A549 (cell line): ENCODE results near the gene ZC3H14. TPM values are rescaled to one million over a fixed set of nuclear protein-coding genes. Genes with fewer than 3 reads are reported as not detected.

Source experiments
- ATAC-seq, 2 experiments: fragments of 200-7000 bp in 1 of 2; fragments of >200 bp in 1 of 2; cut with Nextera tagmentation in 1 of 2; cut with Tn5 transposase in 1 of 2; 3 replicates each; pipeline versions ENCODE4 v1.8.0 to v1.9.1; 2018 to 2020; ENCODE audit warnings: mild to moderate bottlenecking in 1 of 2, moderate library complexity in 1 of 2
- CTCF ChIA-PET: fragments of 300-600 bp; sonication (Branson Sonifier 250); formaldehyde crosslinking; extraction: SDS; loops from one replicate; lab custom pipeline; 2021; ENCODE audit warnings: antibody characterized with exemption, inconsistent platforms; lab: Yijun Ruan, JAX
- POLR2A ChIA-PET: fragments of 350-600 bp; formaldehyde crosslinking; extraction: SDS; loops from one replicate; lab custom pipeline; 2021; ENCODE audit warnings: antibody characterized with exemption, inconsistent platforms; lab: Yijun Ruan, JAX
- DNase-seq, 2 experiments: peaks; one replicate each; pipeline versions ENCODE4 v3.0.0 to v3.0.0-alpha.2; 2011 to 2016; ENCODE audit warnings: low read depth in 1 of 2, low spot score in 1 of 2
- FAIRE-seq: peaks from 2 replicates; lab custom pipeline; 2011; peaks lifted over from hg19 to GRCh38; lab: Jason Lieb, UNC
- H3K27ac ChIP-seq, 2 experiments: fragments of >200 bp; sonication (Bioruptor Twin); formaldehyde crosslinking; 3 replicates each; pipeline ENCODE4 v1.5.1; 2016 to 2017
- H3K4me1 ChIP-seq: fragments of >200 bp; sonication (Bioruptor Twin); formaldehyde crosslinking; 3 replicates; pipeline ENCODE4 v1.6.1; 2016
- H3K4me2 ChIP-seq: fragments of >200 bp; sonication (Bioruptor Twin); formaldehyde crosslinking; 3 replicates; pipeline ENCODE4 v1.6.1; 2016
- H3K4me3 ChIP-seq: fragments of >200 bp; sonication (Bioruptor Twin); formaldehyde crosslinking; 3 replicates; pipeline ENCODE4 v1.5.1; 2016
- H3K9me3 ChIP-seq: fragments of >200 bp; sonication (Bioruptor Twin); formaldehyde crosslinking; 3 replicates; pipeline ENCODE4 v1.6.1; 2016
- ATOH8 ChIP-seq: fragments of 250-450 bp; sonication (Bioruptor Pico); IDR thresholded peaks from 2 replicates; pipeline ENCODE4 v1.5.0; 2020; ENCODE audit warnings: low read depth, mild to moderate bottlenecking, moderate library complexity
- CEBPB ChIP-seq, 2 experiments: fragments of >200 bp in 1 of 2; sonication (Bioruptor Twin) in 1 of 2; formaldehyde crosslinking in 1 of 2; IDR thresholded peaks; 2 replicates each; pipeline ENCODE4 v1.6.1; 2012 to 2016
- CHD2 ChIP-seq: fragments of 150-350 bp; IDR thresholded peaks from 2 replicates; pipeline ENCODE4 v1.6.1; 2014; ENCODE audit warnings: low read length; ENCODE audit not compliant: partially characterized antibody
- EHF ChIP-seq: fragments of 250-450 bp; sonication (Bioruptor Pico); IDR thresholded peaks from 2 replicates; pipeline ENCODE4 v1.5.0; 2020; ENCODE audit warnings: mild to moderate bottlenecking
- EHMT2 ChIP-seq: fragments of 200-600 bp; sonication (generic); IDR thresholded peaks from 2 replicates; pipeline ENCODE4 v1.6.1; 2016; ENCODE audit warnings: antibody characterized with exemption, low read depth, mild to moderate bottlenecking, moderate library complexity
- EP300 ChIP-seq, 2 experiments: fragments of >200 bp; sonication (Bioruptor Twin); formaldehyde crosslinking; IDR thresholded peaks; 2 replicates in 1 of 2; 3 replicates in 1 of 2; pipeline ENCODE4 v1.6.1; 2016 to 2017
- FOSL2 ChIP-seq, 2 experiments: fragments of 450-650 bp in 1 of 2; fragments of >200 bp in 1 of 2; sonication (Bioruptor Twin) in 1 of 2; formaldehyde crosslinking; IDR thresholded peaks; 2 replicates each; pipeline versions ENCODE4 v1.5.0 to v1.6.1; 2016 to 2020; ENCODE audit warnings: mild to moderate bottlenecking in 1 of 2, moderate library complexity in 1 of 2
- GATA3 ChIP-seq: IDR thresholded peaks from 2 replicates; pipeline ENCODE4 v1.6.1; 2012; ENCODE audit warnings: borderline replicate concordance
- HDAC2 ChIP-seq: fragments of 200-600 bp; sonication (generic); IDR thresholded peaks from 2 replicates; pipeline ENCODE4 v1.6.1; 2016
- HEYL ChIP-seq: fragments of 250-450 bp; sonication (Bioruptor Pico); IDR thresholded peaks from 2 replicates; pipeline ENCODE4 v1.8.0; 2021; ENCODE audit warnings: mild to moderate bottlenecking, moderate library complexity
- HOXB5 ChIP-seq: fragments of 250-450 bp; sonication (Bioruptor Pico); IDR thresholded peaks from 2 replicates; pipeline ENCODE4 v1.5.0; 2020; ENCODE audit warnings: mild to moderate bottlenecking, moderate library complexity
- JUN ChIP-seq, 2 experiments: fragments of >200 bp; sonication (Bioruptor Twin); formaldehyde crosslinking; IDR thresholded peaks; 2 replicates in 1 of 2; 3 replicates in 1 of 2; pipeline ENCODE4 v1.6.1; 2016 to 2017
- JUNB ChIP-seq: fragments of >200 bp; sonication (Bioruptor Twin); formaldehyde crosslinking; IDR thresholded peaks from 2 replicates; pipeline ENCODE4 v1.6.1; 2016
- KDM1A ChIP-seq: fragments of 200-600 bp; sonication (generic); IDR thresholded peaks from 2 replicates; pipeline ENCODE4 v1.6.1; 2016; ENCODE audit warnings: low read depth, mild to moderate bottlenecking
- KDM5A ChIP-seq: fragments of 200-600 bp; sonication (generic); IDR thresholded peaks from 2 replicates; pipeline ENCODE4 v1.6.1; 2016; ENCODE audit warnings: antibody characterized with exemption, mild to moderate bottlenecking
- MAFK ChIP-seq: fragments of 450-650 bp; IDR thresholded peaks from 2 replicates; pipeline ENCODE4 v1.6.1; 2014; ENCODE audit not compliant: partially characterized antibody
- MYC ChIP-seq: IDR thresholded peaks from 2 replicates; pipeline ENCODE4 v1.6.1; 2012; ENCODE audit warnings: mild to moderate bottlenecking, inconsistent platforms, low read length, improper control_type of control experiment, borderline replicate concordance
- NFE2L2 ChIP-seq: fragments of 150-350 bp; conservative IDR thresholded peaks from 2 replicates; pipeline ENCODE4 v1.6.1; 2014; ENCODE audit warnings: low read length
- NR3C1 ChIP-seq: fragments of >200 bp; sonication (Bioruptor Twin); formaldehyde crosslinking; IDR thresholded peaks from 3 replicates; pipeline ENCODE4 v1.6.1; 2017
- POLR2AphosphoS2 ChIP-seq: conservative IDR thresholded peaks from 2 replicates; pipeline ENCODE4 v1.6.1; 2012; ENCODE audit warnings: low read length, improper control_type of control experiment, inconsistent platforms
- RAD21 ChIP-seq, 2 experiments: fragments of >200 bp in 1 of 2; sonication (Bioruptor Twin) in 1 of 2; formaldehyde crosslinking in 1 of 2; IDR thresholded peaks in 1 of 2; conservative IDR thresholded peaks in 1 of 2; 2 replicates in 1 of 2; 3 replicates in 1 of 2; pipeline ENCODE4 v1.6.1; 2012 to 2018; ENCODE audit warnings: inconsistent platforms in 1 of 2
- RARB ChIP-seq: fragments of 250-450 bp; sonication (Bioruptor Pico); IDR thresholded peaks from 2 replicates; pipeline ENCODE4 v1.8.0; 2021; ENCODE audit warnings: mild to moderate bottlenecking, moderate library complexity
- RNF2 ChIP-seq: fragments of 200-600 bp; sonication (generic); IDR thresholded peaks from 2 replicates; pipeline ENCODE4 v1.6.1; 2016; ENCODE audit warnings: low read depth, mild to moderate bottlenecking, antibody characterized with exemption, moderate library complexity, borderline replicate concordance
- SMC3 ChIP-seq: fragments of >200 bp; sonication (Bioruptor Twin); formaldehyde crosslinking; IDR thresholded peaks from 3 replicates; pipeline ENCODE4 v1.6.1; 2018; ENCODE audit warnings: inconsistent platforms
- TFCP2L1 ChIP-seq: fragments of 250-450 bp; sonication (Bioruptor Pico); IDR thresholded peaks from 2 replicates; pipeline ENCODE4 v1.5.0; 2021; ENCODE audit warnings: mild to moderate bottlenecking
- USF2 ChIP-seq: fragments of 450-650 bp; IDR thresholded peaks from 2 replicates; pipeline ENCODE4 v1.6.1; 2014; ENCODE audit warnings: antibody characterized with exemption
- ZC3H11A ChIP-seq: fragments of 450-650 bp; IDR thresholded peaks from 2 replicates; pipeline ENCODE4 v1.6.1; 2014; ENCODE audit warnings: antibody characterized with exemption, mild to moderate bottlenecking
- WGBS: methylation state at CpG from one replicate; pipeline ENCODE4 v1.1.6; 2017; ENCODE audit errors: missing lambda C conversion rate; 5-methylcytosine and 5-hydroxymethylcytosine counted together
- polyA plus RNA-seq, 4 experiments: library from polyadenylated mRNA; depleted of rRNA in 3 of 4; stranded (reverse); fragments of >200 nt; fragmentation: RNase III in 1 of 4; extraction: RNeasy Plus Mini Kit Qiagen cat#74134 plus additional on column Dnase treatment in 1 of 4; gene quantifications; 2 replicates in 3 of 4; 3 replicates in 1 of 4; pipeline ENCODE4 v1.2.3, GENCODE V29; 2011 to 2017

ZC3H14 gene
- polyA plus RNA-seq, 2 of the 4 experiments (the other 2 are of a cell fraction) = 64.5 to 141 TPM

GRCh38 chr14:88604212-88604611 is 41.4 kb downstream of the ZC3H14 start:
- Histone ChIP-seq H3K4me2 (no peak overlapping the region), H3K27ac (no peak overlapping the region), H3K9me3 (no peaks in the 10 kb centered on the region), H3K4me1 (peaks cover 3% of the 10 kb centered on the region; the same call in 1 of the 3 replicates), H3K4me3 (no peak overlapping the region)
- TF ChIP-seq ATOH8 (CRISPR knock-in tag) (no peak), EHF (no peak), POLR2AphosphoS2 (no peak), NR3C1 (no peak), RAD21 (conservative IDR thresholded peaks at IDR 0.05 in 1 of 2, IDR thresholded peaks at IDR 0.05 in 1 of 2) (no peak), HOXB5 (CRISPR knock-in tag) (no peak), RNF2 (no peak), CHD2 (no peak), EHMT2 (no peak), EP300 (IDR thresholded peaks at IDR 0.05) (no peak), MYC (no peak), HEYL (CRISPR knock-in tag) (no peak), USF2 (no peak), CEBPB (IDR thresholded peaks at IDR 0.05) (no peak), JUN (IDR thresholded peaks at IDR 0.05) (no peak), GATA3 (no peak), RARB (no peak), JUNB (no peak), SMC3 (no peak)
- FAIRE-seq (no peak), DNase-seq (no peak), ATAC-seq (no peak; a peak in 1 of 6 replicates)
- ChIA-PET POLR2A (no interaction called here), CTCF (interaction anchor here (1.0 kb wide), 1 partner anchor 10 kb away, joined by 3 read pairs; no protein-coding TSS in a partner anchor)

GRCh38 chr14:88605594-88605993 is 42.8 kb downstream of the ZC3H14 start:
- ChIA-PET CTCF (interaction anchor here (2.0 kb wide), 1 partner anchor 11 kb away, joined by 9 read pairs; no protein-coding TSS in a partner anchor), POLR2A (no interaction called here)
- no peak overlapping the region for H3K27ac ChIP-seq
- peaks cover 3% of the 10 kb centered on the region; the same call in 1 of the 3 replicates for H3K4me1 ChIP-seq
- no peaks in the 10 kb centered on the region for H3K9me3 ChIP-seq
- WGBS = 90% methylated on average over 2 of the region's 2 CpGs
- TF ChIP-seq HDAC2 = no peak
- no peak for TF ChIP-seq POLR2AphosphoS2
- no peak for TF ChIP-seq MYC
- TF ChIP-seq TFCP2L1 = no peak
- TF ChIP-seq NFE2L2 = no peak
- H3K4me3 ChIP-seq = no peak overlapping the region
- no peak overlapping the region for H3K4me2 ChIP-seq
- no peak for ATAC-seq
- no peak for DNase-seq
- no peak for FAIRE-seq

GRCh38 chr14:88607829-88608228 is 45.0 kb downstream of the ZC3H14 start:
- peak in 1 of 2 experiments; percentile 8 for DNase-seq
- CTCF ChIA-PET = no interaction called here
- no peak overlapping the region for H3K4me3 ChIP-seq
- TF ChIP-seq FOSL2 (IDR thresholded peaks at IDR 0.05) (no peak), FOSL2 (CRISPR knock-in tag; IDR thresholded peaks at IDR 0.05) (no peak), RNF2 (no peak), HOXB5 (CRISPR knock-in tag) (no peak), KDM1A (no peak), MAFK (no peak), NFE2L2 (no peak), ZC3H11A (no peak), KDM5A (no peak), EHMT2 (no peak)
- TF ChIP-seq, all 56 proteins: peak for 0
- H3K4me2 ChIP-seq = no peak overlapping the region
- POLR2A ChIA-PET = no interaction called here
- peaks cover 3% of the 10 kb centered on the region; the same call in 1 of the 3 replicates for H3K4me1 ChIP-seq
- H3K9me3 ChIP-seq = no peaks in the 10 kb centered on the region
- FAIRE-seq (no peak), ATAC-seq (0 out of 6 replicates have a peak, but pooled peaks of 1 of the 2 experiments have one; percentile 9)
- no peak overlapping the region for H3K27ac ChIP-seq
